OCI-LY1 (cell line): ENCODE data around the gene BPNT1.

Source experiments
- EZH2 ChIP-seq: fragments of 200-600 bp; sonication (generic), shearing (Covaris generic); IDR thresholded peaks from 2 replicates; pipeline ENCODE4 v1.8.0; 2017; ENCODE audit warnings: borderline replicate concordance, mixed run types, mild to moderate bottlenecking, antibody characterized with exemption, low read length, moderate library complexity, mixed read lengths
- TF ChIP-seq, protein P1 (sequence below): fragments of 200-600 bp; sonication (generic), shearing (Covaris generic); IDR thresholded peaks from 2 replicates; pipeline ENCODE4 v1.5.1; 2017; ENCODE audit warnings: mild to moderate bottlenecking, antibody characterized with exemption, low read length, moderate library complexity, mixed read lengths

DNA sequence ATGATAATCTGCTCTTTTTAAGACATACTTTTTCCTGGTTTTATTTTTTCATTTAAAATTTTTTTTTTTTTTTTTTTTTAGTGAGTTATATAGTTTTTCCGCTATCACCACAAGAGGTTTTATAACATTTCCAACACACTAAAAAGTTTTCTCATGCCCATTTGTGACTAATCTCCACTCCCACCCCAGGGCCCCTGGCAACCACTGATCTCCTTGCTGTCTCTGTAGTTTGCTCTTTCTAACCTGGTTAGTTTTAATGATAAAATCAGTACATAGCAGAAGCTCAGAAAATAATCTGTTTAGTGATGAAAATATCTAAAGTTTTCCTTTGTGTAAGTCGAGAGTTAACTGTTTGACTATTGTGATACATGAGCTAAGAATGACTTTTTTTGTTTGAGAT is 46.2 kb upstream of the BPNT1 start:
- TF ChIP-seq, protein P1, sequence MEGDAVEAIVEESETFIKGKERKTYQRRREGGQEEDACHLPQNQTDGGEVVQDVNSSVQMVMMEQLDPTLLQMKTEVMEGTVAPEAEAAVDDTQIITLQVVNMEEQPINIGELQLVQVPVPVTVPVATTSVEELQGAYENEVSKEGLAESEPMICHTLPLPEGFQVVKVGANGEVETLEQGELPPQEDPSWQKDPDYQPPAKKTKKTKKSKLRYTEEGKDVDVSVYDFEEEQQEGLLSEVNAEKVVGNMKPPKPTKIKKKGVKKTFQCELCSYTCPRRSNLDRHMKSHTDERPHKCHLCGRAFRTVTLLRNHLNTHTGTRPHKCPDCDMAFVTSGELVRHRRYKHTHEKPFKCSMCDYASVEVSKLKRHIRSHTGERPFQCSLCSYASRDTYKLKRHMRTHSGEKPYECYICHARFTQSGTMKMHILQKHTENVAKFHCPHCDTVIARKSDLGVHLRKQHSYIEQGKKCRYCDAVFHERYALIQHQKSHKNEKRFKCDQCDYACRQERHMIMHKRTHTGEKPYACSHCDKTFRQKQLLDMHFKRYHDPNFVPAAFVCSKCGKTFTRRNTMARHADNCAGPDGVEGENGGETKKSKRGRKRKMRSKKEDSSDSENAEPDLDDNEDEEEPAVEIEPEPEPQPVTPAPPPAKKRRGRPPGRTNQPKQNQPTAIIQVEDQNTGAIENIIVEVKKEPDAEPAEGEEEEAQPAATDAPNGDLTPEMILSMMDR, result no peak
- no peak for TF ChIP-seq EZH2
